HG03565 (cell line): ENCODE results near the gene NAA60.
"Not testable (repeated sequence)": the region's sequence is repeated elsewhere in the genome, so short reads cannot be mapped to it uniquely, and the experiment has no call there.

Experiments used
- ATAC-seq: cut with Tn5 transposase; IDR thresholded peaks from one replicate; pipeline ENCODE4 v1.9.1; 2021; ENCODE audit warnings: mild to moderate bottlenecking, moderate library complexity; ENCODE audit not compliant: unreplicated experiment

NAA60 gene

DNA sequence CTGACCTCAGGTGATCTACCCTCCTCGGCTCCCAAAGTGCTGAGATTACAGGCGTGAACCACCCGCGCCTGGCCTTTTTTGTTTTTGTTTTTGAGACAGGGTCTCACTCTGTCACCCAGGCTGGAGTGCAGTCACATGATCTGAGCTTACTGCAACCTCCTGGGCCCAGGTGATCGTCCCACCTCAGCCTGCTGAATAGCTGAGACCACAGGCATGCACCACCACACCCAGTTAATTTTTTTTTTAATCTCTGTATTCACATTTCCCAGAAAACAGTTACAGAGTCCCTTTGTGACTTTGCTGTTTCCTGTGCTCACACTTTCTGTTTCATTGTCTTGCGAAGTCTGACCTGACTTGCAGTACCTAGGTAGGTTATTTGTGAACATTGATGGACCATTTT lies 60.0 kb downstream of the NAA60 start:
- no peak for ATAC-seq

- no peak for ATAC-seq
These were observed 65.3 kb downstream of the NAA60 start for GRCh38 chr16:3508736-3509135.

DNA sequence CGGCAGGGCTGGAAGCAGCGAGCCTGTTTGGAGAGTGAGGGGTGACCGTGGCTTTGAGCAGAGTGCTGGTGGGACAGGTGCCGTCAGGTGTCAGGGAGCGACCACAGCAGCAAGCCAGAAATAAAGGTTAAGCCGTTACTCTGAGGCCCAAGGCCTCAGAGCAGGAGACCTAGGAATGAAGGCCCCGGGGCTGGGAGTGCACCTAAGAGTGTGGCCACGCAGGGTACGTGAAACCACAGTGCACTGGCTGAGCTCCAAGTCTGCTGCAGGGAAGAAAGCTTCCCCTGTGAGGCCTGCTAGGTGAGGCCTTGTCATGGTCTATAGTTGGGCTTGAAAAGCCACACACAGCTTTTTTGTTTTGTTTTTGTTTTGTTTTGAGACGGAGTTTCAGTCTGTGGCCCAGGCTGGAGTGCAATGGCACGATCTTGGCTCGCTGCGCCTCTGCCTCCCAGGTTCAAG lies 66.0 kb downstream of the NAA60 start:
- no peak for ATAC-seq

DNA sequence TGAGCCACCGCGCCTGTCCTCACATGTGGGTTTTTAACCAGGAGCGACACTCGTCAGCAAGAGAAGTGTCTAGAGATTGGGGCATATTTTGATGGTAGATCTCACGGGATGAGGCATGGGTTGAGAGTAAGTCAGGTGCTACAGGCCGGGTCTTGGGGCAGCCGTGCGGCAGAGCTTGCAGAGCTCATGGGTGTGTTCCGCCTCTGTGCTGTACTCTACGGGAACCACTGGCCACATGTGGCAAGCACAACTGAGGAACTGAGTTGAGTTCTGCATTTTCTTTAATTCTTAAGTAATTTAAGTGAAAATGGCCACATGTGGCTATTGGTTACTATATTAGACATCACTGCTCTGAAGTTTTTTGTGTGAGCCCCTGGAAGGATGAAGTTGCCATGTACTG lies 66.9 kb downstream of the NAA60 start:
- ATAC-seq, result no peak

DNA sequence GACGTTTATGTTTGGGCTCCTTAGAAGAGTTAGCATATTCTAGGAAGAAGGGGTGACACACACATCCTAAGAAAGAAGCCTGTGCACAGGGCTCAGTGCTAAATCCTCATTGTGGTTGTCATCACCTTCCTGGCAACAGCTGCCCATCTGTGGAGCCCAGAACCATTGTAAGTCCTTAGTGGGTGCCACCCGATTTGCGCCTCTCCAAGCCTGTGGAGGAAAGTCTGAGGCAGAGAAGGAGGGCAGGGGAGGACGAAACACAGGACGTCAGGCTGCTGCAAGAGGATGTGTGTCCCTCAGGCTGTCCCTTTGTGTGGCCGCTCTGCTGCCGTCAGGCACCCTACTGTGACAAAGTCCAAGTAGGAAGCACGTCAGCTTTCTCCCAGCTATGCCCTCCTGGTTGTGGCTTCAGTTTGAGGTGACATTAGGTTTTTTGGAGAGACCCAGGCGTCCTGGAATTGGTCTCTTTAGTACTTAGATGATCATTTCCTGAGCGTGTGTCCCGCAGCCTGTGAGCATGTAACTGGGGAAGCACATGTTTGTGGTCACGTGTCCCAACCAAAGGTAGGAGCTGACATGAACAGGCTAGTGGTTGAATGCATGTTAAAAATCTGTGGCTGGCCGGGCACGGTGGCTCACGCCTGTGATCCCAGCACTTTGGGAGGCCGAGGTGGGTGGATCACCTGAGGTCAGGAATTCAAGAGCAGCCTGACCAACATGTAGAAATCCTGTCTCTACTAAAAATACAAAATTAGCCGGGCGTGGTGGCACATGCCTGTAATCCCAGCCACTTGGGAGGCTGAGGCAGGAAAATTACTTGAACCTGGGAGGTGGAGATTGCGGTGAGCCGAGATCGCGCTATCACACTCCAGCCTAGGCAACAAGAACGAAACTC lies 68.1 kb downstream of the NAA60 start:
- ATAC-seq, result no peak

GRCh38 chr16:3513892-3514583 lies 70.6 kb downstream of the NAA60 start:
- no peak for ATAC-seq

DNA sequence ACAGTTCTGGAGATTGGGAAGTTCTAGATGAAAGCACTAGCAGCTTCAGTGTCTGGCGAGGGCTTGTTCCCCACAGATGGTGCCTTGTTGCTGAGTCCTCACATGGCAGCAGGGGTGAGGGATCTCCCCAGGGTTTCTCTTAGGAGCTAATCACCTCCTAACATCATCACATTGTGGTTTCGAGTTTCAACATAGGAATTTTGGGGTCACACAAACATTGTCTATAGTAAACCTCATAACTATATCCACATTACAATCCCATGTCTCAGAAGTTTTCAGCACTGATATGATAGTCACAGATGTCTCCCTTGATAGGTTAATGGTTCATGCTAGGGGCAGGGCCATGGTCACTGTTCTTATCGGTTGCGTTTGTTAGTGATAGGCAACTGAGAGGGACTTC lies 71.1 kb downstream of the NAA60 start:
- no peak for ATAC-seq

DNA sequence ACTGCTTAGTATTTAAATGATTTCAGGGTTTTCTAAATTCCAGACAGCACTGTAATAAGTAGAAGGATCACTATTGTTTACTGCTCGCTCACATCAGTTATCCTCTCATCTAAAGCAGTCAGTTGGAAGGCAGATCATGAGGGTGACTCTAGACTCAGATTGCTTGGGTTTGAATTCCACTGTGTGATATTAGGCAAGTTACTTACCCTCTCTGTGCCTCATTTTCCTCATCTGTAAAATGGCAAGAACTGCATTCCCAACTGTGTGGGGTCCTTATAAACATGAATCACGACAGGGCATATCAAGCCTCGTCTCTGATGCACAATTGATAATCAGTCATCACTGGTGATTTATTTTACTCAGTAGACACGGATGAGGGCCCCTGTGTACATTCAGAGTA lies 72.4 kb downstream of the NAA60 start:
- ATAC-seq, result no peak

- ATAC-seq, result no peak
These were observed 75.0 kb downstream of the NAA60 start for GRCh38 chr16:3518292-3518985.

DNA sequence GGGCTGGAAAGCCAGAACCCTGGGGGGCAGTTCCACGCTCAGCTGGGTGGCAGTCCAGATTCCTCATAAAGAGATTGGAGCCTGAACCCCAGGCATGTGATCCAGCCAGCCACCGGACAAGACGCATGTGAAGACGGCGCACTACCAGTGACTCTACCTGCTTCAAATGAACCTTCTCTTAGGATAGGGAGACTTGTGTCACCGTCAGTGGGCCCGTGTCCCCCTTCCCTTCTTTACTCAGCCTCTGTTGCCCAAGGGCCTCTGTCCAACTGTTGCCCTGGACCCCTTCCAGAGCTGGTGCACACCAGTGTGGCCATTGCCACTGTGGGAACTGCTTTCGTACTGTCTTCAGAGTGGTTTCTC lies 75.5 kb downstream of the NAA60 start:
- ATAC-seq, result no peak

DNA sequence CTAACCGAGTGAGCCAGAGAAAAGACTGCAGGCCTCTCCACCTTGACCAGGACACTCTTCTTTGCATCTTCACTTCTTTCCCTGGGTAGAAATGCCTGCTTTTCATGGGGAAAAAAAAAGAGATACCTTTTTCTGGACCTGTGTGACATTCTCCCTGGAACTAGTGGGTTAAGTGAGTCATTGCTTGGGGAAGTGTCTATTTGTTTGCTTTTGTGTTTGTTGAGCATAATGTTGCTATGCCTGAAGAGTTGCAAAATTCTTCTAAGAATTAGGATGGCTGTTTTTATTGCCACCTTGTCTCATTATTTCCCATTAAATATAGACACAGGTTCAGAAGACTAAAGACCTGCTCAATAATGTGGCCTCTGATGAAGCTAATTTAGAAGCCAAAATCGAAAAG lies 76.1 kb downstream of the NAA60 start:
- no peak for ATAC-seq

- no peak for ATAC-seq
These were observed 76.9 kb downstream of the NAA60 start for GRCh38 chr16:3520413-3520812.

DNA sequence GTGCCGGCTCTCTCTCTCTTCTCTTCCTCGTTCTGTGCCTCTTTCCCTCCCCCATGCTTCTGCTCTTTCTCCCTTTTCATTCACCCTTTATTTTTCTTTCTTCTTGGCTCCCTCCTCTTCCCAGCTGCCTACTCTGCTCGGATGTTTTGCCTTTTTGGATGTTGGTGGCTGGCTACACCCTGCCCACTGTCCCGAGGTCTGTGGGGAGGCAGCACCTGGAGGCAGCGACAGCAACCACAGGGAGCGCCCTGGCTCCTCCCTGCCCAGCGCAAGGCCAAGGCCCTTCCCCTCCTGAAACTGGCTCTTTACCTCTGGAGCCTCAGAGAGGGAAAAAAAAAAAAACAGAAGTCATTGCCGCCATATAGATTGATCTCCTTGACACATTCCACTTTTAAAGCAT lies 77.4 kb downstream of the NAA60 start:
- ATAC-seq, result no peak

DNA sequence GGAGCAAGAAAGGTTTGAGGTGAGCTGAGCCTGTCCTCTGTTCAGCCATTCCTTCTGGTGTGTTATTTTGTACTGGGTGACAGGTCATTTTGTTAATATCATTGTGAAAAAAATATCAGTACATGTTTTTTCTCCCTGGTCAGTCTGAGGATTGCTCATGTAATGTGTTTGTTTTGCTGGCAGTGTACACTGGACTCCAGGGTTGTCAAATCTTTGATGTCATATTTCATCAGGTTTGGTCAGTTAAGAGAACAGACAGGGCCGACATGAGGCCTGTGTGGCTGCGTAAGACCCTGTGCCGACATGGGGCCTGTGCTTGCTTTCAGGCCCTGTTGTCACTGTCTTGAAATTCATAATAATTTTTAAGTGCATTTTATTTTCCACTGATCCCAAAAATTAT lies 79.8 kb downstream of the NAA60 start:
- no peak for ATAC-seq

DNA sequence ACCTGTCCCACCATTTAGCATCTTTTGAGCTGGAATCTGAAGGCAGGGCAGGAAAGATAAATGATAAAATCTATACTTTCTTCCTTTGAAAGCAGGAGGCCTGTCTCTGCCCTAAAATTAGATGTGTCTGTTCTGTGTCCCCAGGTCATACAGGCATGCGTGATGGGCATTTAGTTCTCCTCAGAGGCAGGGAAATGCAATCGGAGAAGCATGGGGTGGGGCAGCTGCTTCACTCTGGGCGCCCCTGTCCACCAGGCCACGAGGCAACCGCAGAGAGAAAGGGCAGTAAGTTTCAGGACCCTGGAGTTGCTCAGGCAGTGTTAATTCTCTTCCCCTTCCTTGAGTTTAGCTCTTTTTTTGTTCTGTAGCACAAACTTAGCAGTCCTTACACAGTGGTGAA lies 82.5 kb downstream of the NAA60 start:
- no peak for ATAC-seq

DNA sequence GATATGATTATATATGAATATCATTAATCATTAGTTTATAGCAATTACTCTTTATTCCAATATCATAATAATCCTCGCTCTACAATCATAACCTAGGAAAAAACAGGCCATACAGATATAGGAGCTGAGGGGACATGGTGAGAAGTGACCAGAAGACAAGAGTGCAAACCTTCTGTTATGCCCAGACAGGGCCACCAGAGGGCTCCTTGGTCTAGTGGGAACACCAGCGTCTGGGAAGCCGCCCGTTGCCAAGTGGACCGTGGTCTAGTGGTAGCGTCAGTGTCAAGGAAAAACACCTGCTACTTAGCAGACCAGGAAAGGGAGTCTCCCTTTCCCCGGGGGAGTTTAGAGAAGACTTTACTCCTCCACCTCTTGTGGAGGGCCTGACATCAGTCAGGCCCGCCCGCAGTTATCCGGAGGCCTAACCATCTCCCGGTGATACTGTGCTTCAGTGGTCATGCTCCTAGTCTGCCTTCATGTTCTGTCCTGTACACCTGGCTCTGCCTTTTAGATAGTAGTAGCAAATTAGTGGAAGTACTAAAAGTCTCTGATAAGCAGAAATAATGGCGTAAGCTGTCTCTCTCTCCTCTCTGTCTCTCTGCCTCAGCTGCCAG lies 83.8 kb downstream of the NAA60 start:
- not testable (repeated sequence) for ATAC-seq

DNA sequence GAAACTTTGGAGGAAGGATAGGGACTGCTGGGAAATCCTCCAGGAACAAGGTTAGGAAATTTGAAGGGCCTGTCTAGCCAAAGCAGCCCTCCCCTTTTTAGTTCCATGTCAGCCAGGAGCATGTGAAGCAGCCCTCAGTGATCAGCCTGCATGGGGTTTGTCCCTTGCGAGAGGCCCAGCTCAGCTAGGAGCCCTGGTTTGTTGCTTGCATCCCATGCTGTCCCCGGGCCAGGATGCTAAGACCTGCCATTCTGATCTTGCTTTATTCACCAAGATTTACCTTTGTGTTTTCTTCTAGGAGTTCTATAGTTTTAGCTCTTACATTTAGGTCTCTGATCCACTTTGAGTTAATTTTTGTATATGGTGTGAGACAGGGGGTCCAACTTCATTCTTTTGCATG lies 84.9 kb downstream of the NAA60 start:
- ATAC-seq, result no peak

- no peak for ATAC-seq
These were observed 85.7 kb downstream of the NAA60 start for GRCh38 chr16:3529175-3529574.

- no peak for ATAC-seq
These were observed 87.0 kb downstream of the NAA60 start for GRCh38 chr16:3530371-3530914.

- no peak for ATAC-seq
These were observed 89.3 kb downstream of the NAA60 start for GRCh38 chr16:3532741-3533140.

- ATAC-seq, result no peak
These were observed 90.6 kb downstream of the NAA60 start for GRCh38 chr16:3534126-3534525.
